GM23338 (cell line): ENCODE measurements around the gene FAP. TPM values are rescaled to one million over a fixed set of nuclear protein-coding genes. Genes with fewer than 3 reads are reported as not detected.

Source experiments
- ATAC-seq: fragments of 200-7000 bp; cut with Tn5 transposase; 3 replicates; pipeline ENCODE4 v1.9.1; 2020
- DNase-seq: peaks from one replicate; pipeline ENCODE4 v3.0.0-alpha.2; 2015; ENCODE audit warnings: low spot score
- H2AFZ ChIP-seq: fragments of 200-600 bp; sonication (generic); 2 replicates; pipeline ENCODE4 v1.8.0; 2016; ENCODE audit warnings: antibody characterized with exemption, mild to moderate bottlenecking, moderate library complexity
- H3F3A ChIP-seq: fragments of 200-600 bp; sonication (generic); replicated peaks from 2 replicates; pipeline ENCODE4 v1.8.0; 2017; ENCODE audit warnings: antibody characterized with exemption, mixed run types, low read depth
- H3K27ac ChIP-seq: fragments of 200-600 bp; sonication (generic); 2 replicates; pipeline ENCODE4 v1.6.1; 2016; ENCODE audit warnings: low read depth
- H3K27me3 ChIP-seq: fragments of 200-600 bp; sonication (generic); 2 replicates; pipeline ENCODE4 v1.8.0; 2016; ENCODE audit warnings: mild to moderate bottlenecking, mixed run types, moderate library complexity; ENCODE audit not compliant: insufficient read depth
- H3K36me3 ChIP-seq: fragments of 200-600 bp; sonication (generic); 2 replicates; pipeline ENCODE4 v1.8.0; 2016; ENCODE audit warnings: mild to moderate bottlenecking; ENCODE audit not compliant: insufficient read depth
- H3K4me1 ChIP-seq: fragments of 200-600 bp; sonication (generic); 2 replicates; pipeline ENCODE4 v1.8.0; 2016; ENCODE audit warnings: mild to moderate bottlenecking, moderate library complexity; ENCODE audit not compliant: insufficient read depth
- H3K4me2 ChIP-seq: fragments of 200-600 bp; sonication (generic); 2 replicates; pipeline ENCODE4 v1.7.1; 2017; ENCODE audit warnings: mixed run types
- H3K4me3 ChIP-seq: fragments of 200-600 bp; sonication (generic); 2 replicates; pipeline ENCODE4 v1.6.1; 2016; ENCODE audit warnings: mixed run types
- H3K79me2 ChIP-seq: fragments of 200-600 bp; sonication (generic); replicated peaks from 2 replicates; pipeline ENCODE4 v1.8.0; 2017; ENCODE audit warnings: mild to moderate bottlenecking; ENCODE audit not compliant: insufficient read depth
- H3K9me2 ChIP-seq: fragments of 200-600 bp; sonication (generic); 2 replicates; pipeline ENCODE4 v1.8.0; 2017; ENCODE audit not compliant: insufficient read depth
- H4K20me1 ChIP-seq: fragments of 200-600 bp; sonication (generic); replicated peaks from 2 replicates; pipeline ENCODE4 v1.8.0; 2017; ENCODE audit warnings: mild to moderate bottlenecking; ENCODE audit not compliant: insufficient read depth
- H3K27ac Mint-ChIP-seq: 2 replicates; pipeline ENCODE4 v1.8.0; 2020; ENCODE audit warnings: inconsistent platforms, mild to moderate bottlenecking, moderate library complexity, mixed read lengths
- H3K27me3 Mint-ChIP-seq: 3 replicates; pipeline ENCODE4 v1.8.0; 2022; ENCODE audit warnings: low read depth, mild to moderate bottlenecking, moderate library complexity, mixed read lengths, inconsistent platforms; ENCODE audit not compliant: insufficient read depth, poor library complexity
- H3K36me3 Mint-ChIP-seq: 3 replicates; pipeline ENCODE4 v1.8.0; 2021; ENCODE audit warnings: low read depth, mild to moderate bottlenecking, inconsistent platforms, moderate library complexity, mixed read lengths
- H3K4me1 Mint-ChIP-seq: 3 replicates; pipeline ENCODE4 v1.8.0; 2020; ENCODE audit warnings: mild to moderate bottlenecking, inconsistent platforms, mixed read lengths
- H3K4me3 Mint-ChIP-seq: 3 replicates; pipeline ENCODE4 v1.8.0; 2021; ENCODE audit warnings: moderate library complexity, mild to moderate bottlenecking, inconsistent platforms, mixed read lengths
- H3K9me3 Mint-ChIP-seq: 3 replicates; pipeline ENCODE4 v1.8.0; 2020; ENCODE audit warnings: moderate library complexity, mild to moderate bottlenecking, inconsistent platforms, mixed read lengths
- CREB1 ChIP-seq: fragments of 250-450 bp; sonication (Bioruptor Pico); IDR thresholded peaks from 2 replicates; pipeline ENCODE4 v1.5.0; 2020; ENCODE audit warnings: low read depth, mild to moderate bottlenecking, moderate library complexity
- EZH2 ChIP-seq: fragments of 200-600 bp; sonication (generic); IDR thresholded peaks from one replicate; pipeline ENCODE4 v1.8.0; 2017; ENCODE audit warnings: antibody characterized with exemption, mild to moderate bottlenecking, low read depth; ENCODE audit not compliant: unreplicated experiment
- JUNB ChIP-seq: IDR thresholded peaks from one replicate; pipeline ENCODE4 v1.6.1; 2016; ENCODE audit warnings: antibody characterized with exemption; ENCODE audit not compliant: unreplicated experiment
- NANOG ChIP-seq: IDR thresholded peaks from 2 replicates; pipeline ENCODE4 v1.6.1; 2016; ENCODE audit warnings: antibody characterized with exemption, borderline replicate concordance
- REST ChIP-seq: IDR thresholded peaks from one replicate; pipeline ENCODE4 v1.6.1; 2018; ENCODE audit warnings: antibody characterized with exemption; ENCODE audit not compliant: unreplicated experiment
- STAT1 ChIP-seq: IDR thresholded peaks from one replicate; pipeline ENCODE4 v1.6.1; 2016; ENCODE audit warnings: antibody characterized with exemption; ENCODE audit not compliant: unreplicated experiment
- ZNF114 ChIP-seq: fragments of 250-450 bp; sonication (Bioruptor Pico); IDR thresholded peaks from 2 replicates; pipeline ENCODE4 v1.5.0; 2020; ENCODE audit warnings: mild to moderate bottlenecking, moderate library complexity
- ZNF331 ChIP-seq: fragments of 250-450 bp; sonication (Bioruptor Pico); IDR thresholded peaks from 2 replicates; pipeline ENCODE4 v1.5.0; 2020; ENCODE audit warnings: low read depth, mild to moderate bottlenecking, moderate library complexity
- ZNF462 ChIP-seq: fragments of 250-450 bp; sonication (Bioruptor Pico); IDR thresholded peaks from 2 replicates; pipeline ENCODE4 v1.5.0; 2020; ENCODE audit warnings: mild to moderate bottlenecking, moderate library complexity
- polyA plus RNA-seq: library from polyadenylated mRNA; unstranded; fragments of >200 nt; fragmentation: Nextera tagmentation; extraction: Ambion mirVana; gene quantifications from 2 replicates; pipeline ENCODE4 v1.2.1, GENCODE V29; 2016
- total RNA-seq: library from RNA; depleted of rRNA; stranded (reverse); fragments of >200 nt; shearing (Covaris generic); gene quantifications from 2 replicates; pipeline ENCODE4 v1.2.3, GENCODE V29; 2014

The FAP gene
- total and polyA plus RNA-seq, 2 experiments from 2014 or later, result not detected

GRCh38 chr2:162258169-162258568, 14.9 kb upstream of the FAP start:
- DNase-seq (no peak), ATAC-seq (no peak)
- no peaks in the 10 kb centered on the region for H3F3A ChIP-seq
- H3K79me2 ChIP-seq, result no peaks in the 10 kb centered on the region
- peaks cover 10% of the 10 kb centered on the region; the same call in 1 of the 2 replicates for H3K4me1 ChIP-seq
- no peaks in the 10 kb centered on the region for H3K27me3 ChIP-seq
- H3K4me2 ChIP-seq, result no peak overlapping the region
- no peak overlapping the region for H3K27ac ChIP-seq
- H3K4me1 Mint-ChIP-seq, result peaks cover 9% of the 10 kb centered on the region; the same call in 2 of the 3 replicates
- H2AFZ ChIP-seq, result no peak overlapping the region
- H3K27ac Mint-ChIP-seq, result no peak overlapping the region
- H3K9me3 Mint-ChIP-seq, result no peaks in the 10 kb centered on the region; the same call in 2 of the 3 replicates
- H3K4me3 Mint-ChIP-seq, result no peak overlapping the region
- H3K9me2 ChIP-seq, result no peaks in the 10 kb centered on the region
- no peaks in the 10 kb centered on the region for H3K36me3 Mint-ChIP-seq
- TF ChIP-seq NANOG (no peak), EZH2 (no peak), REST (no peak), CREB1 (no peak), ZNF114 (no peak)
- no peaks in the 10 kb centered on the region for H3K27me3 Mint-ChIP-seq
- no peaks in the 10 kb centered on the region for H3K36me3 ChIP-seq
- H3K4me3 ChIP-seq, result no peak overlapping the region
- no peaks in the 10 kb centered on the region for H4K20me1 ChIP-seq

GRCh38 chr2:162257425-162257824, 14.2 kb upstream of the FAP start:
- DNase-seq, result no peak
- Histone ChIP-seq H3F3A (no peaks in the 10 kb centered on the region), H3K4me2 (no peak overlapping the region), H3K9me2 (no peaks in the 10 kb centered on the region), H3K36me3 (no peaks in the 10 kb centered on the region), H3K27me3 (no peaks in the 10 kb centered on the region), H3K79me2 (no peaks in the 10 kb centered on the region), H3K4me1 (peaks cover 10% of the 10 kb centered on the region; the same call in 1 of the 2 replicates), H4K20me1 (no peaks in the 10 kb centered on the region), H2AFZ (no peak overlapping the region), H3K4me3 (no peak overlapping the region), H3K27ac (no peak overlapping the region)
- Mint-ChIP-seq H3K27me3 (no peaks in the 10 kb centered on the region), H3K4me3 (no peak overlapping the region), H3K9me3 (no peaks in the 10 kb centered on the region; the same call in 2 of the 3 replicates), H3K36me3 (no peaks in the 10 kb centered on the region), H3K4me1 (peaks cover 9% of the 10 kb centered on the region; the same call in 2 of the 3 replicates), H3K27ac (no peak overlapping the region)
- no peak for ATAC-seq
- TF ChIP-seq ZNF462 (CRISPR knock-in tag) (no peak), REST (no peak), STAT1 (no peak), ZNF114 (no peak), NANOG (no peak), JUNB (no peak), ZNF331 (CRISPR knock-in tag) (no peak)
